PC-3 (cell line): ENCODE measurements around the gene ABCC3. TPM values are rescaled to one million over a fixed set of nuclear protein-coding genes. Genes with fewer than 3 reads are reported as not detected.

Experiments
- ATAC-seq: fragments of 200-7000 bp; cut with Tn5 transposase; 2 replicates; pipeline ENCODE4 v1.9.1; 2020; ENCODE audit warnings: mild to moderate bottlenecking, moderate library complexity
- BruUV-seq: library from RNA; stranded (reverse); fragments of 400-500 nt; replicated peaks from 2 replicates; lab custom pipeline; 2021; lab: Mats Ljungman, UMichigan
- CTCF ChIA-PET: fragments of 300-600 bp; sonication (Branson Sonifier 250); formaldehyde crosslinking; loops from one replicate; lab custom pipeline; 2022; ENCODE audit warnings: antibody characterized with exemption; lab: Charles Lee
- POLR2A ChIA-PET: fragments of 300-600 bp; sonication (Branson Sonifier 250); formaldehyde crosslinking; loops from one replicate; lab custom pipeline; 2022; ENCODE audit warnings: antibody characterized with exemption; ENCODE audit not compliant: unreplicated experiment; lab: Charles Lee
- DNase-seq: peaks from one replicate; pipeline ENCODE4 v3.0.0-alpha.2; 2015
- H2AFZ ChIP-seq: fragments of 300-600 bp; sonication (generic); 2 replicates; pipeline ENCODE4 v1.6.0; 2016; ENCODE audit warnings: antibody characterized with exemption, low read length
- H3F3A ChIP-seq: fragments of 300-600 bp; sonication (generic); one replicate; pipeline ENCODE4 v1.6.0; 2017; ENCODE audit warnings: antibody characterized with exemption, low read length, control low read depth, mild to moderate bottlenecking; ENCODE audit not compliant: unreplicated experiment
- H3K27ac ChIP-seq: fragments of 300-600 bp; sonication (generic); 2 replicates; pipeline ENCODE4 v1.5.1; 2016; ENCODE audit warnings: mild to moderate bottlenecking, low read length
- H3K27me3 ChIP-seq: fragments of 300-600 bp; sonication (generic); 2 replicates; pipeline ENCODE4 v1.6.1; 2016; ENCODE audit warnings: low read length, mixed read lengths
- H3K36me3 ChIP-seq: fragments of 300-600 bp; sonication (generic); 2 replicates; pipeline ENCODE4 v1.6.1; 2016; ENCODE audit warnings: low read depth, mixed run types, low read length, mixed read lengths
- H3K4me1 ChIP-seq: fragments of 300-600 bp; sonication (generic); 2 replicates; pipeline ENCODE4 v1.5.1; 2016; ENCODE audit warnings: low read length; ENCODE audit not compliant: insufficient read depth
- H3K4me2 ChIP-seq: fragments of 300-600 bp; sonication (generic); 2 replicates; pipeline ENCODE4 v1.6.0; 2016; ENCODE audit warnings: low read length
- H3K4me3 ChIP-seq: fragments of 300-600 bp; sonication (generic); 2 replicates; pipeline ENCODE4 v1.5.1; 2016; ENCODE audit warnings: mild to moderate bottlenecking, low read length, mixed read lengths
- H3K79me2 ChIP-seq: fragments of 300-600 bp; sonication (generic); 2 replicates; pipeline ENCODE4 v1.6.1; 2017; ENCODE audit warnings: low read length, mixed read lengths
- H3K9ac ChIP-seq: fragments of 300-600 bp; sonication (generic); 2 replicates; pipeline ENCODE4 v1.6.0; 2016; ENCODE audit warnings: mild to moderate bottlenecking, low read length
- H3K9me2 ChIP-seq: fragments of 300-600 bp; sonication (generic); replicated peaks from 2 replicates; pipeline ENCODE4 v1.6.1; 2016; ENCODE audit warnings: mixed run types, low read length, mixed read lengths
- H3K9me3 ChIP-seq: fragments of 300-600 bp; sonication (generic); 2 replicates; pipeline ENCODE4 v1.6.1; 2016; ENCODE audit warnings: low read length, mixed read lengths
- H4K20me1 ChIP-seq: fragments of 300-600 bp; sonication (generic); 2 replicates; pipeline ENCODE4 v1.6.1; 2016; ENCODE audit warnings: low read length, mixed read lengths
- EZH2 ChIP-seq: fragments of 300-600 bp; sonication (generic); IDR thresholded peaks from one replicate; pipeline ENCODE4 v1.6.1; 2017; ENCODE audit warnings: antibody characterized with exemption, mild to moderate bottlenecking, low read length; ENCODE audit not compliant: unreplicated experiment
- EZH2phosphoT487 ChIP-seq: fragments of 300-600 bp; sonication (generic); IDR thresholded peaks from 2 replicates; pipeline ENCODE4 v1.6.1; 2018; ENCODE audit warnings: mild to moderate bottlenecking, antibody characterized with exemption, low read length, borderline replicate concordance
- intact Hi-C: fragments of 100-400 bp; cut with micrococcal nuclease; formaldehyde crosslinking; loops from 2 replicates; pipeline ENCODE4 v1.9.0; 2023
- total RNA-seq: library from RNA; depleted of rRNA; stranded (reverse); fragments of >200 nt; gene quantifications from 2 replicates; pipeline ENCODE4 v1.2.3, GENCODE V29; 2014
- TF ChIP-seq, protein P1 (sequence below): fragments of 300-600 bp; sonication (generic); conservative IDR thresholded peaks from 2 replicates; pipeline ENCODE4 v1.5.1; 2017; ENCODE audit warnings: antibody characterized with exemption, low read depth, mild to moderate bottlenecking, low read length

ABCC3 gene
- total RNA-seq, 1 experiment from 2014 or later: 50.2 TPM

DNA sequence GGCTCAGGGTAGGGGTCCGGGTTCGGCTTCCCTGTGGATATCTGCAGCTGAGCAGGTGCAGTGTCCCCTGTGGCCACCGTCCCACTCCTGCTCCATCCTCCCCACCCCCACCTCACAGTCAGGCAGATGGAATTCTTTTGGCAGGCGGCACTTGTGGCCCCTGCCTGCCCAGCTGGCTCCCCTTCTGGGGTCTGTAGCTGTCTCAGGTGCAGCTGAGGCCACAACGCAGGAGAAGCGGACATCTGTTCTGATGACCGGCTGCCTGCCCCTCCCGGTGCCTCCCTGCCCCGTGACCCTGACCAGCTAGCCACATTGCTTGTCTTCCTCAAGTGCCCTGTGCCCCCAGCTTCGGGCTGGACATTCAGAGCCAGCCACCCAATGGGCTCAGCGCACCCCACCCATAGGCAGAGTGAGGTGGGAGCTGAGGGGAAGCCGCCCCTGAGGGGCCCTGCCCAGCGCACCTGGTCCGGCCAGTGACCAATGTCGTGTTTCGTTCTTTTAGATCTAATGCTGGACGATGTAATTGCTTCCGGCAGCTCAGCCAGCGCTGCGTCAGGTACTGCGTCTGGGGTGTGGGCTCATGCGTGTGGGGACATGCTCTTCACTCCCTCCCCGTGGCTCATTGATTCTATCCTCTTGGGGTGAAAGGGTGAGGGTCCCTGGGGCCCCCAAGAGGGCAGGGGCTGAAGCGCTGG is 25.2 kb upstream of the ABCC3 start:
- POLR2A ChIA-PET: no interaction called here
- Histone ChIP-seq H3K4me1 (no peaks in the 10 kb centered on the region), H3K9me2 (no peaks in the 10 kb centered on the region), H3K27me3 (no peaks in the 10 kb centered on the region), H3K9me3 (no peaks in the 10 kb centered on the region), H3K4me2 (no peak overlapping the region), H3K36me3 (no peaks in the 10 kb centered on the region), H3K4me3 (no peak overlapping the region), H3F3A (no peaks in the 10 kb centered on the region), H3K9ac (no peak overlapping the region), H3K27ac (no peak overlapping the region), H3K79me2 (no peaks in the 10 kb centered on the region), H2AFZ (no peak overlapping the region), H4K20me1 (no peaks in the 10 kb centered on the region)
- intact Hi-C loops: no loop called here
- TF ChIP-seq, protein P1, sequence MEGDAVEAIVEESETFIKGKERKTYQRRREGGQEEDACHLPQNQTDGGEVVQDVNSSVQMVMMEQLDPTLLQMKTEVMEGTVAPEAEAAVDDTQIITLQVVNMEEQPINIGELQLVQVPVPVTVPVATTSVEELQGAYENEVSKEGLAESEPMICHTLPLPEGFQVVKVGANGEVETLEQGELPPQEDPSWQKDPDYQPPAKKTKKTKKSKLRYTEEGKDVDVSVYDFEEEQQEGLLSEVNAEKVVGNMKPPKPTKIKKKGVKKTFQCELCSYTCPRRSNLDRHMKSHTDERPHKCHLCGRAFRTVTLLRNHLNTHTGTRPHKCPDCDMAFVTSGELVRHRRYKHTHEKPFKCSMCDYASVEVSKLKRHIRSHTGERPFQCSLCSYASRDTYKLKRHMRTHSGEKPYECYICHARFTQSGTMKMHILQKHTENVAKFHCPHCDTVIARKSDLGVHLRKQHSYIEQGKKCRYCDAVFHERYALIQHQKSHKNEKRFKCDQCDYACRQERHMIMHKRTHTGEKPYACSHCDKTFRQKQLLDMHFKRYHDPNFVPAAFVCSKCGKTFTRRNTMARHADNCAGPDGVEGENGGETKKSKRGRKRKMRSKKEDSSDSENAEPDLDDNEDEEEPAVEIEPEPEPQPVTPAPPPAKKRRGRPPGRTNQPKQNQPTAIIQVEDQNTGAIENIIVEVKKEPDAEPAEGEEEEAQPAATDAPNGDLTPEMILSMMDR: no peak
- TF ChIP-seq EZH2 (no peak), EZH2phosphoT487 (no peak)
- no TSS peak for BruUV-seq
- DNase-seq (no peak), ATAC-seq (no peak)
- CTCF ChIA-PET: no interaction called here

DNA sequence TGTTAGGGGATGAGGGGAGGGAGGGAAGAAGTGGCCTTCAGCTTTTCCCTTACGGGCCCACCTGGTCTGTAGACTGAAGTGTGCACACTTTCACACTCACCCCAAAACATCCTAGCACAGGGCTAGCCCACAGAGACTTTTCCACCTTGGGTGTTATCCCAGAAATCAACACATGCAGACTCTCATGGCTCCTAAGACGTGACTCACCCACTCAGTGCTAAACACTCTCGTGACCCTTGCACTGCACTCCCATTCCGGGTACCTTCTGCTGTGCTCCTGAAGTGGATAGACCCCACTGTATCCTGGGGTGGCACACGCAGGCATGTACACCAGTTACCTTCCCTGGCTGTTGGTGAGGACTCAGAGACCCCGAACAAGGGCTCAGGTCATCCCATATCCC is 23.0 kb upstream of the ABCC3 start:
- BruUV-seq: no TSS peak
- intact Hi-C loops: no loop called here
- no peaks in the 10 kb centered on the region for H3K27me3 ChIP-seq
- no peak overlapping the region for H2AFZ ChIP-seq
- no peaks in the 10 kb centered on the region for H3K79me2 ChIP-seq
- no peak overlapping the region for H3K4me3 ChIP-seq
- ChIA-PET POLR2A (no interaction called here), CTCF (no interaction called here)
- ATAC-seq (peak; percentile 32; the same call in 1 of the 2 replicates), DNase-seq (no peak)
- no peak for TF ChIP-seq EZH2phosphoT487
- TF ChIP-seq, protein P1: no peak
- no peak for TF ChIP-seq EZH2
- no peaks in the 10 kb centered on the region for H4K20me1 ChIP-seq
- no peaks in the 10 kb centered on the region for H3K36me3 ChIP-seq
- H3K9me2 ChIP-seq: no peaks in the 10 kb centered on the region
- H3K4me1 ChIP-seq: no peaks in the 10 kb centered on the region
- H3F3A ChIP-seq: no peaks in the 10 kb centered on the region
- H3K4me2 ChIP-seq: no peak overlapping the region
- H3K9ac ChIP-seq: no peak overlapping the region
- H3K9me3 ChIP-seq: no peaks in the 10 kb centered on the region
- no peak overlapping the region for H3K27ac ChIP-seq

DNA sequence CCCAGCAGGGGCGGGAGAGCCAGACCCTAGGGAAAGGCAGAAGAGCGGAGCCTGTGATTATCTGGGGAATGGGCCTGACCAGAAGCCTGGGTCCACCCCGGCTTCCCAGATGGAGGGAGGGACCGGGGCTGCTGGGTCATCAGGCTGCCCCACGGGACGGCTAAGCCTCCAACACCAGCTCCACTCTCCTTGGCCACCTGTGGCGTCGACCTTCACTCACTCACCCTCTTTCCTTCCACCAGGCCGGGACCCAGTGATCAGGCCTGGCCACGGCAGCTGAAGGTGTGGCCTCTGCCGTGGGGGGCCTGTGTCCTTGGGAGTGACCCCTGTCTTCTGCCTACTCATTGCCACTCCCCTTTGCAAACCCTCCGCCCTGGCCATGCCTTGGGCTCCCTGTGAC is 22.4 kb upstream of the ABCC3 start:
- H4K20me1 ChIP-seq: no peaks in the 10 kb centered on the region
- H3K27me3 ChIP-seq: no peaks in the 10 kb centered on the region
- no peaks in the 10 kb centered on the region for H3K4me1 ChIP-seq
- CTCF ChIA-PET: no interaction called here
- no peaks in the 10 kb centered on the region for H3K9me3 ChIP-seq
- H3K4me2 ChIP-seq: no peak overlapping the region
- no TSS peak for BruUV-seq
- POLR2A ChIA-PET: no interaction called here
- no peak overlapping the region for H3K27ac ChIP-seq
- no peaks in the 10 kb centered on the region for H3K9me2 ChIP-seq
- H3K4me3 ChIP-seq: no peak overlapping the region
- H3F3A ChIP-seq: no peaks in the 10 kb centered on the region
- no peak overlapping the region for H3K9ac ChIP-seq
- intact Hi-C loops: no loop called here
- no peak for DNase-seq
- no peak for ATAC-seq
- no peak overlapping the region for H2AFZ ChIP-seq
- no peak for TF ChIP-seq EZH2
- TF ChIP-seq EZH2phosphoT487: no peak
- TF ChIP-seq, protein P1: no peak
- H3K36me3 ChIP-seq: no peaks in the 10 kb centered on the region
- no peaks in the 10 kb centered on the region for H3K79me2 ChIP-seq
